NCI-H2196 (cell line): ENCODE data around the gene CCDC182.

Source experiments
- DNase-seq: peaks from one replicate; lab custom pipeline; 2025; ENCODE audit not compliant: unreplicated experiment; lab: John Stamatoyannopoulos, UW

Gene CCDC182

DNA sequence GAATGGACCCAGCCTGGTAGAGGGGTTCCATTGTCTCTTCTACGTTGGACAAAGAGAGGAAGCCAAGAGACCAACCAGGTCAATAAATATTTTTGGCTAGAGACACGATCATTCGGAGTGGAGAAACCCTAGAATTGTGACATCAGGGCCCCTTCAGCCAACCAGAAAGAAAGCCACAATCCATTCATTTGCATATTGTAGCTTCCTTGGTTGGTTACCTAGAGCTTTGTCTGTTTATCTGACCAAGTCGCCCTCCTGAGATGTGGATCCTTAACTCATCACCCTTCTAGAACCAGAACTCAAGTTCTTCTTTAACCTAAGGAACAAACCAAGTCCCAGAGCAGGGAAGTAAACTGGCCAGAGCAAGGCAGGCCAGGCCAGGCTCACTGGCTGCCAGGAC lies at the start of gene CCDC182:
Gene CCDC182, minus strand, starts transcription at position 58 of the 400 bp plus-strand sequence. Its CDS starts 27 bp downstream, at position 31.
- no peak for DNase-seq

- DNase-seq, result no peak
Measured at GRCh38 chr17:57794841-57795240, 49.7 kb upstream of the CCDC182 start.

GRCh38 chr17:57788725-57789124 lies 43.6 kb upstream of the CCDC182 start:
- DNase-seq, result no peak

DNA sequence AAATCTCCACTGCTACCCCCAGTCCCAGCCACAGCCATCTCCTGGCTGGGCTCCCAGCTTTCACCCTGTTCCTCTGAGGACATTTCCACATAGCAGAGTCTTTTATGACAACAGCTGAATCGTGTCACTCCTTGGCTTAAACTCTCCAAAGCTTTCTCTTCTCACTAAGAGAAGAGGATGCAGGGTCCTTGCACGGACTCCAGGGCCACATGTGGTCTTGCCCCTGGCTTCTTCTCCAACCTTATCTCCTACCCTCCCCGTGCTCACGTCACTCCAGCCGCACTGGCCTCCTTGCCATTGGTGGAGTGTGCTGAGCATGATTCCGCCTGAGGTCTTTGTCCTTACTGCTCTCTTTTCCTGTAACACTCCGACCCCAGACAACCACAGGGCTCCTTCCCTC lies 39.9 kb upstream of the CCDC182 start:
- DNase-seq, result no peak

DNA sequence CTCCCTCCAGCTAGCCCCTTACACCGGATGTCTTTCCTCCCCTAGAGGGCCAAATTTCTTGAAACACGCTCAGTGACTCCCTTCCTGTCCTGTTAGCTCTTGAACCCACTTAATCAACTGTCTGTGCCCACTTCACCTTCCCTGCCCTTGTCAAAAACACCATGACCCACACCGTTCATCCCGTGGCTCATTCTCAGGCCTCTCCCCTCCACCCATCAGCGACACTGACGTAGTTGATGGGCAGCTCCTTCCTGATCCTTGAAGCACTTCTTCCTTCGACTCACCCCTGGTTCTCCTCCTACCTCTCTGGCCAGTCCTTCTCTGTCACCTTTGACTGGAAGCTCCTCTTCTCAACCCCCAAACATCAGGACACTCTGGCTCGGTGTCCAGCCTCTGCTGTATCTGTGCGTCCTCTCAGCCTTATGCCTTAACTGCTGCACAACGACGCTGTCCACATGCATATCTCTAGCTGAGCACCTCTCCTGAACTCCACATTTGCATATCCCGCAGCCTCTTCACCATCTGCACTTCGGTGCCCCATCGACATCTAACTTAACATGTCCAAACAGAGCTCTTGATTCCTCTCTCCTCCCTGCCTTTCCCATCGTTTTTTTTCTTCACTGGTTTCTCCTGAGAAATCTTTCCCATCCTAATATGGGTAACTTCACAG lies 39.3 kb upstream of the CCDC182 start:
- no peak for DNase-seq

GRCh38 chr17:57783338-57783742 lies 38.2 kb upstream of the CCDC182 start:
- peak; percentile 88 for DNase-seq

GRCh38 chr17:57782647-57783337 lies 37.7 kb upstream of the CCDC182 start:
- DNase-seq, result no peak

- no peak for DNase-seq
Measured at GRCh38 chr17:57782062-57782490, 37.0 kb upstream of the CCDC182 start.

DNA sequence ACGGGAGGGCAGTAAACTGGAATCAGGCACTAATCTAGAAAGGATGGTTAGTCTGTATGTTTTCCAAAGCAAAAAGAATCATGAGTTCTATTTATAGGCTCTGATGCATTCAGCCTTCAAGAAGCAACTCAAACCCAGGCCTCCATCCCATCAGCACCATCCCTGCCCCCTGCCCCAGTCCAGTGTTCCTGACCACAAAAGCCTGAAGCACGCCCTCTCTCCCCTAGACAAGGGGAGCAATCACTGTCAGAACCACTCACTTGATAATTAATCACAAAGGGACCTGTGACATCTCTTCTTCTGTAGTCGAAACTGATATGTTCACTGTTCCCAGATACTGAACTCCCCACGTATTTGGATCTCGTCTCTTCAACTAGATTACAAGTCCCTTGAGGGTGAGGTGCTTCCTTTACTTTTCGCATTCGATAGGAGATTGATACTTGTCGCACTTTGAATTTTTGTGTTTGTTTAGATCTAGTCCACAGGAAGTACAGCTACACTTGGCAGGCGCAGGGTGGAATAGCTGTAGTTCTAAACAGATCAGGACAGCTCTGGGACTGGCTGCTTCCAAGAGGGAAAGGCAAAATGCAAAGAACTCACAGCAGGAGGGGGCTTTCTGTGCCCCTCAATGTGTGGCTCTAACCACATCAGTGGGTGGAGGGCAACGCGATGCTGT lies 36.4 kb upstream of the CCDC182 start:
- no peak for DNase-seq

DNA sequence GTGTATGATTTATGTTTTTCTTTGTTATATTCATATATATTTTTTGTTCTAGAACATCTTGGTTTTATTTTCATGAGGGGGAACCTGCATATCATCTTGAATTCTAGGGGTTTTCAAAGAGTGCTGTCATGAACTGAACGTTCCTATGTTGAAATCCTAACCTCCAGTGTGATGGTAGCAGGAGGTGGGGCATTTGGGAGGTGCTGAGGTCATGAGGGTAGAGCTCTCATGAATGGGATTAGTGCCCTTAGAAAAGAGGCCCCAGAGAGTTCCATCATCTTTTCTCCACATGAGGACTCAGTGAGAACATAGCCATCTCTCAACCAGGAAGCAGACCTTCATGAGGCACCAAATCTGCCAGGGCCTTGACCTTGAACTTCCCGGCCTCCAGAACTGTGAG lies 34.6 kb upstream of the CCDC182 start:
- DNase-seq, result no peak

DNA sequence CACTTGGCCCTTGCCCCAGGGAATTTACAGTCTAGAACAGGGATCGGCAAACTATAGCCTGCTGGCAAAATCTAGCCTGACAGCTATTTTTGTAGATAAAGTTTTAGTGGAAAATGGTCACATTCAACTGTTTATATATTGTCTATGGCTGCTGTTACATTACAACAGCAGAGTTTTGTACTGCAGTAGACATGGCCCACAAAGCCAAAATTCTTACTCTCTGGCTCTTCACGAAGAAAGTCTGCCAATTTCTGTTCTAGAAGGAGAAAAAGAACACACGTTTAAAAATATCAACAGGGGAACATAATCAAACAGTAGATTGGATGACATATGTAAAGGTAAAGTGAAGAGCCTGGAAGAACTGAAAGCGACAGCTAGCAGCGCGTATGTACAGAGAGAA lies 33.2 kb upstream of the CCDC182 start:
- no peak for DNase-seq

DNA sequence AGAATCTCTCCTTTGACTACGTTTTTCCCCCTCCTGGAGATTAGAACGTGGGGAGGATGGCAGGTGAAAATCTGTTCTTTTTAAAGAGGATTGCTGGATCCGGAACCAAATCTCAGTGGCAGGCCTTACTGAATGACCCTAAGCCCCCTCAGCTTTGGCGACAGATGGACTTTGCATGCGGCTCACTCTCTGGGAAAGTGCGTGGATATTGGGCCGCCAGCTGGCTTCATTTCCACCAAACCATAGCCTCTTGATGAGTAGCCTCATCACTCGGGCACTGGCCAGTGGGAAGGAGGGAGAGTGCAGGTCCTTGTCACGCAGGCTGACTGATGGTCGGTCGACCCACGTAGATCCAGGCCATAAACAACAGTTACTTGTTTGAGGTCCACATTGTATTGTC lies 31.3 kb upstream of the CCDC182 start:
- DNase-seq, result no peak

- DNase-seq, result no peak
Measured at GRCh38 chr17:57774872-57775271, 29.8 kb upstream of the CCDC182 start.

GRCh38 chr17:57773557-57773956 lies 28.5 kb upstream of the CCDC182 start:
- no peak for DNase-seq

DNA sequence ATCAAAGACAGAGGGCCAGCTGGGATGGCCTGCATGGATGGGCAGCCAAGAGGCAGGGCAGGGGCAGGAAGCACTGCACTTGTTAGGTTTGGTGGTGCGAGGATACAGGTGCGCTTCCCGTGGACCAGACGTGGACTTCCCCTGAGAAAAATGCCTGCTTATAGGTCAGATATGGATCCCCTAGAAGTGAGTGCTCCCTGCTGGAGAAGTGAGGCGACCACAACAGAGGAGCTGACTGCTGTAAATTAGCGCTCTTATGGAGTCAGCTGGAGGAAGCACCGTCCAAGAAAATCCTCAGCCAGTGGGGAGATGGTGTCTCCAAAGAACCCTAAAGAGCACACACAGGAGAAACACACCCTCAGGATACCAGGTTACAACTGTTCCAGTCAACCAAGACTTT lies 27.7 kb upstream of the CCDC182 start:
- no peak for DNase-seq

GRCh38 chr17:57767561-57767960 lies 22.5 kb upstream of the CCDC182 start:
- DNase-seq, result no peak

DNA sequence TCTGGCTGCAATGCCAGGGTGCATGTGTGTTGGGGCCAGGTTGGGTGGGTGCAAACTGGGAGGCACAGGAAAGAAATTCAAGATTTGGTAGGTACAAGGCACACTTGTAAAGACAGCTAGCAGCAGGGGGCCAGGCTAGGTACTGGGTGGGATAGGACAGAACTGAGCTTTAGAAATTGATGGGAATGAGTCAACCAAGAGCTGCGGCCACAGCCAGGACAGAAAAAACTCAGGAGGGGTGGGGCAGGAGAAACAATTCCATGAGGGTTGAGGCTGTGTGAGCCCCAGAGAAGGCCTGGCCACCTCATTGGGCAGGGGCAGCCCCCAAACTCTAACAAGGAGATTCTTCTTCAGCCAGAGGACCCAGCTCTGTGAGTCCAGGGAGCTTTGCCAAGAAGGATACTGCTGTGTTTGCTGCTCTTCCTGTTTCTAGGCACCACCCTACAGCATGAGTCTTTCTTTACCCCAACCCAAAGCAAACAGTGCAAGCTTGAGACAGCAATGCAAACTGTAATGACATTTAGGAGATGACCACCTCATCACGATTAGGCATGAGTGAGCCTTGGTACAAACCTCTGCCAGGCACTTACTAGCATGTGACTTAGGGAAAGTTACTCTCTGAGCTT lies 21.3 kb upstream of the CCDC182 start:
- no peak for DNase-seq

- DNase-seq, result no peak
Measured at GRCh38 chr17:57762452-57763395, 17.6 kb upstream of the CCDC182 start.

DNA sequence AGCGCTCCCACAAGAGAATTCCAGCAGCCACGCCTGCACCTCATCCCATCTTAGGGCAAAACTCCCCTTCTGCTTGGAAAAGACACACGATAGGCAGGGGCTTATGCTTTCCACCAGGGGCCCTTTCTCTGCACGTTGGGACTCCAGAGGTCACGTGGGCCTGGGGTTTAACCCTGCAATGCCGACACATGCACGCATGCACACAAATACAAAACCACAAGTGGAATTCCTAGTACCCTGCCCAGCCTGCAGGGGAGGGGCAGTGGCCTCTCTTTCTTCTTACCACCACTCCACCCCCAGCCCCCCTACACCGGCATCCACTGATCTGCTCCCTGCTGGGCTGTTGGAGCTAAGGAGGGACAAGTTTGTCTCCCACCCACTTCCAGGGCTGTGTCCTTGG lies 16.8 kb upstream of the CCDC182 start:
- DNase-seq, result no peak

GRCh38 chr17:57760046-57760445 lies 14.9 kb upstream of the CCDC182 start:
- DNase-seq, result no peak

DNA sequence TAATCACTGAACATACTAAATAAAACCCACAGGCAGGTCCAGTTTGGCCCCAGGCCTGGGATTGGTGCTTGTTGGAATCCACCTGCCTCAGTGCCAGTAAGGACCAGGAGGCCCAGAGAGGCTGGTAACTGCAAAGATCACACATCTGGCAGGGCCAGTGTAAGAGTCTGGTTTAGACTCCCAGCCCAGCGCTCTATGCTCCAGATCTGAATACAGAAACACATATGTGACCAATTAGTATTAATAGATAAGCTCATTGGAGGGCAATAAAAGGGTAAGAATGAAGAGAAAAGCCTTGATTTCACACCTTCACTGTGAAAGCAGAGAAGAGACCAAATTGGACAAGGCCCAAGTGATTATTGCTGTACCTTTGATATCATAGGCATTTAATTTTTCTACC lies 13.6 kb upstream of the CCDC182 start:
- DNase-seq, result no peak
